Suppressor macrophage treated with lipopolysaccharide for 4 hours (primary cell): Measurements from ENCODE around the gene ASS1.

Source experiments
- DNase-seq: peaks from one replicate; pipeline ENCODE4 v3.0.0-alpha.2; 2020

Gene ASS1

DNA sequence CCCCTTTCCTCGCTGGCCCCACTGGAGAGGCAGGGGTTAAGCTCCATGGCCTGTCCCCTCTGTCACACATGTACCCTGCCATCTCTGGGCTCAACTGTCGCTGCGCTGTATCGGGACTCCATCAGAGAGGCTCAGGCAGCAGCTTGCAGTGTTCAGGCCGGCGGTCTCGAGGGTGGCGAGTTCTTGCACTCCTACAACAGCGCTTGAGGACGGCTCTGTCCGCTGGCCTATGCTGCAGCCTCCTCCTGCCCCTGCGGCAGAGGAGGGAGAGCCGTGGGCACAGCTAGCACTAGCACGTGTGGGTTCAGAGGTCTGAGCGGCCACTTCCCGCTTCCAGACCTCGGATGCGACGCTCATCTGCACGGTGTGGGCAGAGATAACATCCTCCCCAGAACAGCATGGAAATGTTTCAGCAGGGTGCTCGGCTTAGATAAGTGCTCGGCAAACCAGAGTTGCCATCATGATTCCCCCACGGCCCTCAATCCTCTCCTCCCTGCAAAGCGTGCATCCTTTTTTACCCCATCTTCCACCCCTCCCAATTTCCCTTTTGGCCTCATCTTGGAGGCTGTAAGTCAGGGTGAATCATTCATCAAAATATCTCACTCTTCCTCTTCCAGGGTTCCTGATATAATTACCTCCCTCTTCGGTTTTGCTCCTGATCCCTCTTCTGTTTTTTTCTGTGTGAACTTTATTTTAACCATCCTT lies 92.7 kb downstream of the ASS1 start:
- DNase-seq: peak; percentile 20

DNA sequence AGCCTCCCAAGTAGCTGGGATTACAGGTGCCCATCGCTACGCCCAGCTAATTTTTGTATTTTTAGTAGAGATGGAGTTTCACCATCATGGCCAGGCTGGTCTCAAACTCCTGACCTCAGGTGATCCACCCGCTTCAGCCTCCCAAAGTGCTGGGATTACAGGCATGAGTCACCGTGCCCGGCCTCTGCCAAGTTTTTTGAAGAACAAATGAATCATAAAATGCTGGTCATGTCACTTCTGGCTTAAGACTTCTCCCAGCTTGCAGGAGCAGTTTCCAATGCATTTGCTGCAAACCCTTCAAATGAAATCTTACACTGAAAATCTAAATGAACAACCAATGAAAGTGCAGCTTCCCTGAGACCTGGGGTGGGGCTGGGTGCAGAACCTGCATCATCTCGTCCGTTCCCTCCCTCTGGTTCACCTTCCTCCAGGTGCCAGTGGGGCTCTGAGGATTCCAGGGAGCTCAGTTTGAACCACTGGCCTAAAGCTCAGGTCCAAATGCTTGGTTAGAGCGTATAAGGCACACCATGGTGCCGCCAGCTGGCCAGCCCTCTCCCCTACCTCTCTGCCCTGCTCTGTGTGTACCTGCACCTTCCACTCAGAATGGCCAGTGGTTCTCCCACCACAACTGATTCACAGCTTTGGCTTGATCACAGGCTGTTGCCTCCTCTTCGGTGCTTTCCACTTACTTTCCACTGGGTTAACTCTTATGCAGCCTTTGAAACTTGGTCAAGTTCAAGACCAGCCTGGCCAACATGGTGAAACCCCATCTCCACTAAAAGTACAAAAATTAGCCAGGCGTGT lies 94.9 kb downstream of the ASS1 start:
- DNase-seq: no peak

GRCh38 chr9:130541533-130541932 lies 96.8 kb downstream of the ASS1 start:
- no peak for DNase-seq

- DNase-seq: no peak
These were observed 97.3 kb downstream of the ASS1 start for GRCh38 chr9:130542038-130542437.

DNA sequence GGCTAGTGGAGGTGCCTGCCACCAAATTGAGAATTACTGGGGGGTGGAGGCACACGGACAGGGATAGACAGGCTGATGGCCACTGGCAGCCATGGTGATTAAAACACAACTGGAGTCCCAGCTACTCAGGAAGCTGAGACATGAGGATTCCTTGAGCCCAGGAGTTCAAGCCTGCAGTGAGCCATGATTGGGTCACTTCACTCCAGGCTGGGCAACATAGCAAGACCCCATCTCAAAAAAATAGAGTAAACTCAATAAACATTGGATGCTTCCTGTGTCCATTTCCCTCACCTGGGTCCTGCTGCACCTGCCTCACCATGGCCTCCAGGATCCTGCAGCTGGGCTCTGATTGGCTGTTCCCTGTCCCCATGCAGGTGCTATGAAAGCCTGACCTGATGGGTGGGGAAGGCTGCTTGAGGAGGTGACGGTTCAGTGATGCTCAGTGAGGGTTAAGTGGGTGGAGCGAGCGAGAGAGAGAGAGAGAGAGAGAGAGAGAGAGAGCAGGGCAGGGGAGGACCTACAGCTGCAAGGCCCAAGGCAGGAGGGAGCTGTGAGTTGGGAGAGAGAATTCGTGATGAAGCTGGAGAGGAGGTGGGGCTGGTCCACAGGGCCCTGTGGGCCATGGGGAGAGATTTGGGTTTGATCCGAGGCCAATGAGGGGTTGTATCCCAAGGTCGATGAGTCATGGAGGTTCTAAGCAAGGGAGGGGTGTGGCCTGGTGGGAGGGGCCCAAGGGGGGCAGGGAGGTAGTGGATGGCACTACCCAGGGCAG lies 97.9 kb downstream of the ASS1 start:
- no peak for DNase-seq

- DNase-seq: no peak
These were observed 98.6 kb downstream of the ASS1 start for GRCh38 chr9:130543368-130543767.

DNA sequence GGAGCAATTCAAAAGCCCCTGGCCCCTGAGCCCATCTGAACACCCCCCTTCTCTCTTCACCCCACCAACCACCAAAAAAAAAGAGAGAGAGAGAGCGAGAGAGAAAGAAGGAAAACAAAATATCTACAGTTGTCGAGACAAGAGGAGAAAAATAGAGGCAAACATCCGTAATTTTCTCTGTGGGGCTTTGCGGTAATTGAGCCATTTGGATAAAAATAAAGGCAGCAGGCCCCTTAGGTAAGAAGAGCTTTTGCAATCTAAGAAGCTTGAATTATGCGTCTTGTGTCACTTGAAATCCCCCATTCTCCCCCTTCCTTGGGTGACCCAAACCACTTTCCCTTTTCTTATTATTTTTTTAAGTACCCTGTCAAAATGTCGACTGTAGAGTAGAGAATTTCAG lies 99.1 kb downstream of the ASS1 start:
- DNase-seq: no peak

DNA sequence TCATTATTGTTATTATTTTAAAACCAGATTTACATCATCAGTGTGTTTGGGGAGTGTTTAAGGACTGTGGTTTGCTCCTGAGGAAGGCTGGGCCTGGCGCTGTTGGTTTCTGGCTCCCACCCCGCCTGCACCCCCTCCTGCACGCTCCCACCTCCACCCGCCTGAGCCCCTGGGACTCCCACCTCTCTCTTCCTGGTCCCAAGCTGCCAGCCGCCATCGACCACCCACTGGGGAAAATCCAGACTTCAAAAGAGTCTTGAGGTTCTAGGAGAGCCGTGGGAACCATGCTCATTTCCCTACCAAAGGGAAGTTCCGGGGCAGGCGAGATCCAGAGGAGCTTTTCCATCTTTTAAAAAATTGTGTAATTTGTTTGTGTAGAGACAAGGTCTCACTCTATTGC lies 99.6 kb downstream of the ASS1 start:
- no peak for DNase-seq

DNA sequence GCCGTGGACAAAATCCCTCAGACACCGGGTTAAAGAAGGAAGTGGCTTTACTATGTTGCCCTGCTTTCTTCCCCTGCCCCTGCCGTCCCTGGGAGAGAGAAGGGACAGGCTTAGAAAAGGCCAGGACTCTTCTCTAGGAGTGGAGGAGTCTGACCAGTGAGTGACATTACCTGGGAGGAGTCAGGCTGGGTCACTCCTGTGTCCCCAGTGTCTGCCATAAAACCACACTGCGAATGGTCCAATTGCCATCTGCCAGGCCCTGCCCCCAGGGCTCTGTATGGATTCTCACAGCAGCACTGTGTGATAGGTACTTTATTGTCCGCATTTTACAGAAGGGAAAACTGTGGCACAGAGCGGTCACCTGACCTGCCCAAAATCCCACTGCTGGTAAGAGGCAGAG lies 103.3 kb downstream of the ASS1 start:
- DNase-seq: no peak

GRCh38 chr9:130549093-130549735 lies 104.5 kb downstream of the ASS1 start:
- DNase-seq: no peak
